HG02870 (cell line): Measurements from ENCODE around the gene CDIP1.

Source experiments
- ATAC-seq: cut with Tn5 transposase; IDR thresholded peaks from one replicate; pipeline ENCODE4 v1.9.1; 2021; ENCODE audit warnings: mild to moderate bottlenecking, moderate library complexity; ENCODE audit not compliant: unreplicated experiment

Gene CDIP1

DNA sequence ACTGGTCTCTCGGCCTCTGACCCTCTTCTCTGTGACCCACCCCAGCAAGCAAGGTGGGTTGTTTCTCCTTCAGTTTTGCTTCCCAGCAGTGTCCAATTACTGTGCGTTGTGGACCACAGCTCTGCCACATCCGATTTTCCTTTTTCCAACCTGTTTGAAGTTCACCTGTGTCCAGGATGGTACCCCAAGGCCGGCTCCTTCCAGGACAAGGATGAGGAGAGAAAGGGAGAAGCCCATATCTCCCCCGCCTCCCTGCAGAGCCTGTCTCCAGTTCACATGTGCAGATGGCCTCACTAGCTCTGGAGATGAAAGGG, 77.7 kb downstream of the CDIP1 start:
- no peak for ATAC-seq
